GM19455 (cell line): ENCODE results near the gene FHOD1.

Source experiments
- ATAC-seq: cut with Tn5 transposase; IDR thresholded peaks from one replicate; pipeline ENCODE4 v1.9.1; 2021; ENCODE audit not compliant: unreplicated experiment

Gene FHOD1

DNA sequence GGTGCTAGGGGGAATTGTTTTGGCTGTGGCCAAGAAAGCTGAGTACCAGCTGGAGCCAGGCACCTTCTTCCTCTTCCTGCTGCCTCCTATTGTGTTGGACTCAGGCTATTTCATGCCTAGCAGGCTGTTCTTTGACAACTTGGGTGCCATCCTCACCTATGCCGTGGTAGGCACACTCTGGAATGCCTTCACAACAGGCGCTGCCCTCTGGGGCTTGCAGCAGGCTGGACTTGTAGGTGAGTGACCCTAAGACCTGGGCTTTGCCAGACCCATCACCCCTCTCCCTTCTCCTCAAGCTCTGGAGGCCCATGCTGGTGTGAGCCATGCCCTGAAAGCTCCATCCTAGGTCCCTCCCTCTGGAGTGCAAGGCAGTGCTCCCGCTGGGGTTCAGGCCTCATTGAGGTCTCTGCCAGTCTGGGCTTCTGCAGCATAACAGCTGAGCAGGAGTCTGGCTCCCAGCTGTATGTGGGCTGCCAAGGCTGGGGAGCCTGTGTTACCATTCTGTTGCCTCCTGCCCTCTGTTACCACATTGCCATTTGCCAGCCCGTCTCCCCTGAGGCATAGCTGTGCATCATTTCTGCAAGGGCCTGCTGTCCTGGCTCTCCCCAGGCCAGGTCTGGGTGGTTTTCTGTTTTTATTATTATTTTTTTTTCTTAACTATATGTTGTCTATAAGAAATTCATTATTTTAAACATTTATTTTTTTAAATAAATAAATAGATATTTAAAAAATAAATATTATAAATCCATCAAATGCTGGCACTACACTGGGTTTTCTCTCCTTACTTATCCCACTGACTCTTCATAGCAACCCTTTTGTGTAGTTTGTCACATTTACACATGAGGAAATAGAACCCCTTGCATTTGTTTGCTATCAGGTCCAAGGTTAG lies 5.6 kb upstream of the FHOD1 start:
- no peak for ATAC-seq

DNA sequence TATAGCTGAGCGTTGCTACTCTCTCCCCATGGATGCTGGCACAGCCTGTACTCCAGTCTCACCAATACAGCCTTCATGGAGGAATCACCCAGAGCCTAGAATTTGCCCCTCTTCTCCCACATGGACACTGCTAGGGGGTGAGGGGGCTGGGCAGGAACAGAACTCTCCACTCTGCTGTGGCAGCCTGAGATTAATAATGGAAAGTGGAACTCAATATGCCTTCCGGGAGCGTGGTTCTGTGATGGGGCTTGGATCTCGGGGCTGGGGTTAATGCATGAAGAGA lies 2.7 kb upstream of the FHOD1 start:
- ATAC-seq, result no peak

DNA sequence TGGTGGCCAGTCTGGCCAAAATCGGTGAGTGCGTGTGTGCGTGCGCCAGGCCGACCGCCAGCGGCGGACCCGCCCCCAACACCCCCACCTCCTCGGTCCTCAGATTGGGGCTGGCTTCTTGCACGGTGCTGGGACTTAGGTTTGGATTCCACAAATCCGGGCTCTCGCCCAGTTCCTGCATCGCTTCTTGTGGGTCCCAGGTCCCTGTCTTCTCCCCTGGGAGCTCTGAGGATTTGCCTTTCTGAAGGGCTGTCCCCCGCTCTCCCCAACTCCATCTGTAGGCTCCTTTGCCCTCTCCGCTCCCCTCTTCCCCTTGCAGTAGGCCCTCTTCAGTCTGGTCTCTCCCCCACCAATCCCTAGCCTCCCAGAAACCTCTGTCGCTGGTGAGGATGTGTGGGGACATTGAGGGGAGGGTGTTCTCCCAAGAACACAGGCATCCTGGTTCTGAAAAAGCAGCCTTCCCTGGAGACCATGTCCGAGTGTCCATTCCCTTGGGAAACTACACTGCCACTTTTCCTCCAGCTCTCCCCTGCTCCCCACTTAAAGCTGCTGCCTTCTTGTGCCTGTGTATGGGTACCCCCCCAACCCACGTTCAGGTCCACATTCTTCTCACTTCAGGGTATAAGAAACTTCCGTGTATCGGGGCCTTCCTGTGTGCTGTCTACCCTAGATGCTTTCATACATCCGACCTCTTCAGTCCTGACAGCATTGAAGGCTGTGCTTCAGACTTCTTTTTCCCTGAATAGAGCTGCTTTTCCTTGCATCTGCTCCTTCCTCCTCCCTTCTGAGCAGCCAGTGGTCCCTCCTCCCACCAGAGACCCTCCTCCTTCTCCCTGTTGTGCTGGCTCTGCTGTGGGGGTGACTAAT lies 2.1 kb upstream of the FHOD1 start:
- ATAC-seq, result no peak

DNA sequence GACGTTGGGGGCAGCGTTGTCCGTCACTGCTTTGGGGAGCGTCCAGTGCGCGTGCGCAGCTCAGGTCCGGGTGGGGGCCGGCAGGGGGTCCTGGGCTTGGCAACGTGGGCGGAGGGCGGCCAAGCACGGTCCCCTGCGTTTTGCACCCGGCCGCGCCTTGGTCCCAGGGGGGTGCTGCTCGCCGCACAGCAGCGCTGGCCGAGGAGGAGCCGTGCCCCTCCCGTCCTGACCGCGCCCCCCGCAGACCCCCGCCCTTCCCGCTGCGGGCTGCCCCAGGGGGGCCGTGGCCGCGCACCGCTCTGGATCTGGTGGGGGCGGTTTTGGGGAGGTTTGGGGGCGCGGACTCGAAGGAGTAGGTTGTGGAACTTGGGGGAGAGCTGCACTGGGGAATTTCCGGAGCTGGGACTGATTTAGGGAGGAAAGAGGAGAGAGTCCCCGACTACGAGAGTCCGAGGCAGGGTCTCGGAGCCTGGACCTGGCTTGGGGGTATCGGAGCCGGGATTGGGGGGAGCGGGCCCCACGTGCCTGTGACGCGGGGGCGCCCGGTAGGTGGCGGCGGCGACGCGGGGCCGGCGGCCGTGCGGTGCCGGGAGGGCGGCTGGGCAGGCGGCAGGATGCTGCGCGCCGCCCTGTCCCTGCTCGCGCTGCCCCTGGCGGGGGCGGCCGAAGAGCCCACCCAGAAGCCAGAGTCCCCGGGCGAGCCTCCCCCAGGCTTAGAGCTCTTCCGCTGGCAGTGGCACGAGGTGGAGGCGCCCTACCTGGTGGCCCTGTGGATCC lies 1.3 kb upstream of the FHOD1 start, which contains the start of gene SLC9A5:
TSS of gene SLC9A5 (plus strand) at position 579 of the 777 bp plus-strand sequence. CDS start at position 615, 36 bp downstream.
- no peak for ATAC-seq

DNA sequence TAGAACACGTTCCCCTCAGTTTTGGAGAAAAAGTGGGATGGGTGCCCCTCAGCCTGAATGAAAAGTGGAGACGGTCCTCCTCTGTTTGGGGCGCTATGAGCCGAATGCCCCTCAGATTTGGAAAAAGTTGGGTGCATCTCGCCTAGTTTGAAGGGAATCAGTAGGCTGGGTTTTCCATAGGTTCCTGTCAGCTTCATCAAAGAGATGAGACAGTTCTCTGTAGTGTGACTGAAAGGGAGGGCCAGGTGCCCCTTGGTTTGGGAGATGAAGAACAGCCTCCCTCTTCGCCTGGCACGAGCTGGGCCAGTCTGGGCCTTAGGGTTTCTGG lies 756 bp upstream of the FHOD1 start:
- no peak for ATAC-seq

DNA sequence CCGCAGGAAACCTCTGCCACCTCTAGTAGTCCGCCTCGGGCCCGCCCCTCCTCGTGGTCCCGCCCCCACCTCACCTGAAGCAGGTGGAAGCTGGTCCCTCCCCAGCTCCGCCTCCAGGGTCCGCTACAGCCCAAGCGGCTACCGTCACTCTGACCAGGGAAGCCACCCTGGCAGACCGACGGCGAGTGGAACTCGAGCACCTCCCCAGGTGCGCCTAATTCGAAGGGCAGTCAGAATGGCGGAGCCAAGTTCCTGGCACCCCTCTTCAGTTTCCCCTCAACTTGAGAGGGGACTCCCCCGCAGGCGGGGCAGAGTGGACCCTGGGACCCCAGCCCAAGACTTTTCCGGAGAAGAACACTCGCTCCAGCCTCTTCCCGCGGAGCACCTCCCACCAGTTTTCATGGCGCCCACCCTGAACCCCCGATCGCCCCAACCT lies 507 bp downstream of the FHOD1 start:
- peak; percentile 1 for ATAC-seq

DNA sequence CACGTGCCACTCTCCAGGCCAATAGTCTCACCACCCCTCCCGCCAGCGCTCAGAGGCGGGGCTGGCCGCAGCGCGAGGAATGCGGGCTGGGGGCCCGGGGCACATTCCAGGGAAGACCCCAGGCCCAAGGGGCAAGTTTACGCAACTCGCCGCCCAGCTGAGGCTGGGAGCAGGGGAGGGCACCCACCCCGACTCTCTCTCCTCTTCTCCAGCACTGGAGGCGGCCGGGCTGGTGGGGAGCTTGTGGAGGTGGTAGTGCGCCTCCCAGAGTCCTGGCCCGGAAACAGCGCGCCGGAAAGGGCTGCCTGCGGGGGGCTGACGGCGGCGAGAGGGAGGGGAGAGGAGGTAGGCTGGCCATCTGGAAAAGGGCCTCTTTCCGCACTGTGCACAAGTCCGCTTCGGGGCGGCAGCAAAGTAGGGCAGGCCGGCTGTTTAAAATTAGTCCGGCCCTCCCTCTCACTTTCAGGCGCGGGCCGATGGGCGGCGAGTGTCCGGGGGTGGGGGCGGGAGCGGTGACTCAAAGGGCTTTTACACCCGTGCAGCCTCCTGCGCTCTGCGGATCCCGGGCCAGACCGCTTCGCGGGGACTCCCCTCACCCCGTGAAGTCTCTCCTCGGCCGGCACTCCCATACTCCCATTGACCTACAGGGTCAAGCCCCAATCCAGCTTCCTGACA lies 1.1 kb downstream of the FHOD1 start:
- peak; percentile 29 for ATAC-seq

DNA sequence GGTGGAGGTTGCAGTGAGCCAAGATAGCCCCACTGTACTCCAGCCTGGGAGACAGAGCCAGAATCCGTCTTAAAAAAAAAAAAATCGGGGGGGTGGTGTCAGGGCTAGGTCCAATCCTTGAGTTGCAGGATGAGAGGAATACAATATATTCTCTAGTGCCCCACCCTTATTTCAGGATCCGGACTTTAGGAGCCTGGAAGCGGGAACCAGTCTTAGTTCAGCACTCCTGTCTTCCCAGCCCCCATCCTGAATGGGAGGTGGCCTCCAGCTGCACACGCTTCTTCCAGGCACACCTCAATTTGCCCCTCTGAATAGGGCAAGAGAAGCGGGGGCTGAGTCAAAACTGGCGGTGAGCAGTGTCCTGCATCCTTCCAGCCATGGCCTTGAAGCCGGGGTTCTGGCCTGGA lies 1.6 kb downstream of the FHOD1 start:
- ATAC-seq, result no peak

DNA sequence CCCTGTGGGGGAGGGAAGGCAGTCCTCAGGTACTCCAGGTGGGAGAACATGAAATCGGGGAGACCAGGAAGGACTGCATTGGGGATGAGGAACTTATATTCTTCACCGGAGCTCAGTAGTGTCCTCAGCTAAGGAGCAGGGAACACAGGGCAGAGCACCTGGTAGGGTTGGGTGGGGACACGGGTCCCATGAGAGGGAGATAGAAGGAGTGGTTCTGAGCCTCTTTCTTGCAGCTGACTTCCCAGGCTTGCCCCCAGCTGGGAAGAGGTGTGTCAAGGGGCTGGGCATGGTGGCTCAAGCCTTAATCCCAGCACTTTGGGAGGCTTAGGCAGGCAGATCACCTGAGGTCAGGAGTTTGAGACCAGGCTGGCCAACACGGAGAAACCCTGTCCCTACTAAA lies 2.1 kb downstream of the FHOD1 start:
- ATAC-seq, result no peak

DNA sequence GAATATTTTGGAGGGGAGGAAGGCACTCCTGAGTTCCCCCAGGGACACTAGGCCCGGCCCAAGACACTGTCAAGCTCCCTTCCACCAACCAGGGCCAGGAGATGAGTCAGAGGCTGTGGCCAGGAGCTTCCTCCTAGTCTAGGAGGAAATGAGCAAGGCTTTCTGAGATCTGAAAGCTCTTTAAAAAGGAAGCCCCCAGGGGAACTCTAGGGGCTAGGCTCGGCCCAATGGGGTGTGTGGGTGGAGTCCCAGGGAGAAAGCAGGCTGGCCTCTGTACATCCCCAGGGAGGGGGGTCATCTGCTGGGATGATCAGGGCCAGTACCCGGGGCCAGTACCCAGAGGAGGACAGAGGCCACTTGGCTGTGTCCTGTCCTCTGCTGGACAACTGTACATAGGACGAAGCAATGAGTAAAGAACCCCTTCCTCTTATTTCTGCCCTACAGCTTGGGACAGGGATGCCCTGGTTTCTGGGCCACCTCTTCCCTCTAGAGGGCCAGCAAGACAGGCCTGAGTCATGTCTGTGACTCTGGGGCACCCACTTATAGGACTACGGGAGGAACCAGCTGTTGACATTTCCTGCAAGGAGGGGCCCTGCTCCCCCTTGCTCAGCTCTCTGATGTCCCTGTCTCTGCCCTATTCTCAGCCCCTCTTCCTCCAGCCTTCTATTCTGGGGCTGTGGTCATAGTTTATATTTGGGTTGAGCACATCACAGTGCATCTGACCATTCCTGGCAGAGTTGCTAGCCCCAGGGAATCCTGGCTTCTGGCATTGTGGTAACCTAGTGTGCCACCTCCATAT lies 2.7 kb downstream of the FHOD1 start:
- ATAC-seq, result peak; percentile 48

DNA sequence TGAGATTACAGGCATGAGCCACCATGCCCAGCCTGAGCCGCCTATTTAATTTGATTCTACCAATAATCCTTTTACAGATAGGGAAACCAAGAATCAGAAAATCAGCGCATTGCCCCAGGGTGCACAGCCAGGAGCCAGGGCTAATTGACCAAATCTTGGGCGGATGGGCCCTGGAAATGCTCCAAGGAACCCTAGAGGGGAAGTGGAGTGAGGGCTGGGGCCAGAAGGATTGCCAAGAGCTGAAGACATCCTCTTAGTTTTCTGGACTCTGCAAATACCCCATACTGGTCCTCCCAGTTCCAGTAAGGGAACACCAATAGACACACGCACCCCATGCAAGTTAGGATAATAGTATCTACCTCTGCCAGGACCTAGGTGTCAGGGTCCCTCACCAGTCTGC lies 3.8 kb downstream of the FHOD1 start:
- ATAC-seq, result no peak

DNA sequence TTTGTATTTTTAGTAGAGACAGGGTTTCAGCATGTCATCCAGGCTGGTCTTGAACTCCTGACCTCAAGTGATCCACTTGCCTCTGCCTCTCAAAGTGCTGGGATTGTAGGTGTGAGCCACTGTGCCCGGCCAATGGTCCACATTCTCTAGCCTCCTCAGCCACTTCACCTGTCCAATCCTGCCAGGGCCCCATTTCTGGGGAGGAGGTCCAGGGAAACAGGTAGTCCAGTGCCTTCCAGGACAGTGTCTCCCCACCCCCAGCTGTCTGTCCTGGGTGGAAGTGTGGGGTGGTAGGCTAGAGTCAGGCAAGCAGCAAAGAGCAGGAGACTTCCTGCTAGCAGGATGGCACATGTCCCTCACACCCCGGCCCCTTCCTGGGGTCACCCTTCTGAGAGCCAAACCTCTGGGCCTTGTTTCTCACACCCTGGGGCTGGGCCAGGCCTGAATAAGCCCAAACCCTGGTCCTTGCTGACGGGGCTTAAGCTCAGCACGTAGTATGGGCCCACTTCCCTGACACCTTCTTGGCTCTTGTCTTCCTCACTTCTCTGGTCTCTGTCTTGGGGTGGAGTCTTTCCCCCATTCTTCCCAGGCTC lies 5.0 kb downstream of the FHOD1 start:
- no peak for ATAC-seq

DNA sequence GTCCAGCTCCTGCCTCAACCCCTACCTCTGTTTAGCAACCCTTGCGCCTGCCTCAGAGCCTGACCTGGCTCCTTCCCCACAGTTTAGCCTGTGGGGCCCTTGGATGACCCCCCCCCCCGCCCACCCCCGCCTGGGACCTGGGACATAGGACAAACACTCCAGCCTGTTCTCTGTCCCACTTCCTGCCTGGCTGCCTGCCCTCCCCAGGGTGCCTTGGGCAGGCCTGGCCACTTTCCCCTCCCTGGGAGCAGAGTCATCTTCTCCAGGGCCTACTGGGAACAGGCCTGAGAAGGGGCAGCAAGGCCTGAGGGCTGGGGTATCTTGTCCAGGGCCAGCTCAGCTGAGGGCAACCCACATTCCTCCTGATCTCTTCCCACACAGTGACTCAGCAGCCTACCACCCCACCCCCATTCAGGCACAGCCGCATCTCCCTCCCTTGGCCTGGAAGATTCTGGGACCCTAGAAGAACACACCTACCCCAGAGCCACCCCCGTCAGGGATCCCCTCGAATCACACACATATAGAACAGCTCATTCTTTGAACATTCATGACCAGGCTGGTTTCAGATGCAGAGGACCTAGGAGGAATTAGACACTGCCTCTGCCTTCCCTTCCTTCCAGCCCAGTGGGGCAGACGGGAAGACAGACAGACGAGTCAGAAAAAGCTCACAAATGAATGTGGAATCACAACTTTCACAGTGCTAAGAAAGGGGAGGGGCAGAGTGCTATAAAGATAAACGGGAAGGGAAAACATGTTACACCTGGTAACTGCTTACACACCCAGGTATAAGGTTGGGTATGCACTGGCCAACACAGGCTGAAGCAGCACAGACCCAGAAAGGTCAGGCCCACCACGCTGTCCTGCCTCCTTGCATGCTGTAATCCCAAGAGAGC lies 6.0 kb downstream of the FHOD1 start:
- ATAC-seq, result no peak

DNA sequence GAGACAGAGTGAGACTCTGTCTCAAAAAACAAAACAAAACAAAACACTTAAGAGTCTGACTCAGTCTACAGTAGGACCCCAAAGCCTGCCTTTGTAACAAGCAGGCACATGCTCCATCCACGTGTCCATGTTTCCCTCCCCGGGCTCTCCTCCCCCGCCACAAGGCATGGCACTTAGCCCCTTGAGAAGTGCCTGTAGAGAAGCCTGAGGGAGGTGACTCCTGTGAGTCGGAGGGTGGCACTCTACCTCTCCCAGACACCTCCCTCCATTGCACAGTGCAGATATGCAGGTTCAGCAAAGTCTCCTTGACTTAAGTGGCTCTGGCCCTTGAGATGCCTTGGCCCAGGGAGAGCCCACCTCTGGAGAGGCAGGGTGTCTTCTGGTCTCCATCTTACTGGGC lies 6.8 kb downstream of the FHOD1 start:
- no peak for ATAC-seq

DNA sequence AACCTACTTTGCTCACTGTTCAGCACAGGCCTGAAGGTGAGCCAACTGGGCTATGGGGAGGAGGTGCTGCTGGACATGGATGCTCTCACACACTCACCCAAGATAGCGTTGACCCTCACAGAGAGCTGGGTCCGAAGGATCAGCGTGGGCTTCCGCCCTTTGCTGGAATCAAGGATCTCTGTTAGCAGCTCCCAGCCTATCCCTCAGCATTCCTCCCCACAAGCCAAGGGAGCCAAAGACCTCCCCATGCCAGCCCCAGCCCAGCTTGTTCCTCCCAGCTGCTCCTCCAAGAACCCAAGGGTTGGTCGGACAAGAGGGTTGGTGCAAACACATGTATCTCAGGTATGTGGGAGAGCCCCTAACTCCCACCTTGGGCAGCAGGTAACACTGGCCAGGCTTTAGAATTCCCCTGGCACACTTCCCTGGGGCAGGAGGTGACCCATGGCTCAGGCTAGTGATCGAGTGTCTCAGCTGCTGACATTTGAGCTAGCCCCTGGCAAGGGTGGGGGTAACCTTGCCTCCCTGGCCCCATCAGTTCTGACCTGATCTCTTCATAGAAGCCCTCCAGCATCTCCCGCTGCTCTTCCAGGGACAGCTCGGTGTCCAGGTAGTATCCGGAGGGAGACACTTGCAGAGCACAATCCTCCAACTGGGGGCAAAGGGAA lies 8.3 kb downstream of the FHOD1 start:
- no peak for ATAC-seq

DNA sequence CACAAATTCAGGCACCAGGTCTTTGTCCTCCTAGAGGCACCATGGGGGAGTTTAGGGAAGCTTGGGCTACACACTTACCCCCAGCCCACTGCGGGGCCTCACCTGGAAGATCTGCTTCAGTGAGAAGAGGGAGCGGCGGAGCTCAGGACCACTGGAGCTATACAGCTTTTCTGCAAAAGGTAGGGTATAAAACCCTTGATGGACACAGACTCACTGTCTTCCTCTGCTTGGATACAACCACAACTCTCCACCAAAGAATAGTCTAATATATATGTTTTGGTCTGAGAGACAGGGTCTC lies 9.1 kb downstream of the FHOD1 start:
- ATAC-seq, result no peak

DNA sequence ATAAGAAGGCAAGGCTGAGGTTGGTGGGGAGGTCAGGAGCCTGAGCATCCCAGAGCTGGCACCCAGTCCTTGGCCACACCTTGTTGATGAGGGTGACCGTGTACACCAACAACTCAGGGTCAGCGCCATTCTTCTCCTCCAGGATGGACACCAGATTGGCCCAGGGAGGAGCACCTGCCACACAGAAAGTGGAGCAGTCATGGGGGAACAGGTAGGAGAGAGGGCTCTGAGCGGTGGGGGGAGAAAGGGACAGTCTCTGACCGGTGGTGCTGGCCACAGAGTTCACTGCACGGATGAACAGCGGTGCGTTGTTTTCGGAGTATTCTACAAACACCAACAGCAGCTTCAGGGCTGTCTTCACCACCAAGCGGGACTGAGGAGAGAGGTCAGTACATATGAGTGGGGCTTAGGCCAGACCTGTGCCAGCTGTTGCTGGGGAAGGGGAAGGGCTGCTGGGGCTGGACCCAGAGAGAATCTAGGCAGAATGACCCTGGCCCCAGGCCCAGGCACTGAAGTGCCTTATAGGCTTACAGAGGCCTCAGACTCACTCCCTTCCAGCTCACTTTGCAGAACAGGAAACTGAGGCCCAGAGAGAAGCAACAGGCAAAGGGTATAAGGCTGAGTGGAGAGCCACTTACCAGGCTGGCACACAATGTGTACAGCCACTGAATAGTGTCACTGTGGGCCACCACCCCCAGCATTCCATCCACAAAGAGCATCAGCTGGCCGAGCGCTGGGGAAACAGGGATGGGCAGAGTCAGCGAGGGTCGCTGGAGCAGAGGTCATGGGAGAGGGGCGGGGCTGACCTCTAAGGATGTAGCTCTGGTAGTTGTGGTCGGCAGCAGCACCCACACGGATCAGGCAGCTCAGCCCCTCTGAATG lies 9.6 kb downstream of the FHOD1 start:
- no peak for ATAC-seq
